Heart right ventricle (tissue), 16 donors: ENCODE measurements around the gene ABLIM1. TPM values are rescaled to one million over a fixed set of nuclear protein-coding genes. Genes with fewer than 3 reads are reported as not detected.

ENCODE experiments used
- ATAC-seq, 8 donors: fragments of 200-7000 bp; cut with Tn5 transposase; one replicate each; pipeline ENCODE4 v1.9.1; 2020; ENCODE audit warnings: mild to moderate bottlenecking in 8 of 8, moderate library complexity in 8 of 8, moderate number of reproducible peaks in 1 of 8
- DNase-seq, 2 donors: peaks; one replicate each; pipeline ENCODE4 v3.0.0-alpha.2; 2020
- H3K27ac ChIP-seq, 10 donors: fragments of 200-600 bp; sonication (generic) in 2 of 10; one replicate each; pipeline versions ENCODE4 v1.5.0 to v1.8.0; 2020 to 2022; ENCODE audit warnings: mild to moderate bottlenecking in 3 of 10
- H3K27me3 ChIP-seq, 7 donors: fragments of 200-600 bp; one replicate each; pipeline ENCODE4 v1.8.0; 2021 to 2022; ENCODE audit warnings: mild to moderate bottlenecking in 2 of 7
- H3K36me3 ChIP-seq, 9 donors: fragments of 200-600 bp; sonication (generic) in 1 of 9; one replicate each; pipeline versions ENCODE4 v1.5.0 to v1.8.0; 2020 to 2022; ENCODE audit warnings: mild to moderate bottlenecking in 2 of 9
- H3K4me1 ChIP-seq, 9 donors: fragments of 200-600 bp; sonication (generic) in 1 of 9; one replicate each; pipeline versions ENCODE4 v1.5.0 to v1.8.0; 2020 to 2022; ENCODE audit warnings: mild to moderate bottlenecking in 4 of 9
- H3K4me3 ChIP-seq, 10 donors: fragments of 200-600 bp; sonication (generic) in 2 of 10; one replicate each; pipeline versions ENCODE4 v1.5.0 to v1.8.0; 2020 to 2022; ENCODE audit warnings: mild to moderate bottlenecking in 7 of 10, moderate library complexity in 2 of 10
- H3K9me3 ChIP-seq, 11 donors: fragments of 200-600 bp in 10 of 11; sonication (generic) in 2 of 11; one replicate each; pipeline versions ENCODE4 v1.5.0 to v1.8.0; 2013 to 2022; ENCODE audit warnings: mild to moderate bottlenecking in 2 of 11, control low read depth in 1 of 11, moderate library complexity in 1 of 11
- CTCF ChIP-seq, 9 donors: fragments of 200-600 bp; sonication (generic) in 2 of 9; IDR thresholded peaks; one replicate each; pipeline versions ENCODE4 v1.5.0 to v1.8.0; 2021 to 2022; ENCODE audit warnings: antibody characterized with exemption in 9 of 9, mild to moderate bottlenecking in 5 of 9, moderate library complexity in 1 of 9
- WGBS, 2 donors: extraction: QIAGEN DNeasy Blood & Tissue Kit; methylation state at CpG; one replicate each; pipeline ENCODE4 v1.1.7; 2013; ENCODE audit warnings: inconsistent platforms in 1 of 2; 5-methylcytosine and 5-hydroxymethylcytosine counted together
- intact Hi-C, 10 donors: fragments of 100-400 bp; cut with DNase I; formaldehyde crosslinking; loops; one replicate each; pipeline versions ENCODE4 v1.11.1 to v1.14.2; 2022
- polyA plus RNA-seq, 2 donors: library from polyadenylated mRNA; stranded (reverse); fragments of 200-250 nt; gene quantifications; one replicate each; pipeline ENCODE4 v1.2.3, GENCODE V29; 2013
- total RNA-seq, 10 donors: library from RNA; stranded (reverse); fragmentation: NEBNext Ultra II Directional in 3 of 10; extraction: Animal tissue kit (Norgen Biotek cat#: 25700) in 3 of 10; gene quantifications; one replicate each; pipeline versions ENCODE4 v1.2.1 to v1.2.4, GENCODE V29; 2021 to 2023
- donor health status: Arrhythmogenic right ventricular cardiomyopathy.
- donor health status: ischemic (EF 13 %, LVEDD 7.1; RV severe dilation, severe dysfunction).
- donor health status: healthy with polysubstance abuse.
- donor health status: DM: no; HTN: yes; CAD: no.
- donor health status: DM: no; HTN: no; CAD: no.
- donor health status: ischemic (EF 25% LVEDD 6.9; RV normal size, moderate dysfunction).
- donor health status: ischemic (EF 25% LVEDD 5.7; RV mildly dilated, moderate dysfunction).
- donor health status: healthy.
- donor health status: DM: yes; HTN: yes; CAD: no.
- donor health status: Ischemic cardiomyopathy.
- donor health status: ischemic (EF 35%, LVEDD 5.7; RV mildly dilated, moderate dysfunction).
- donor health status: nonischemic (EF 11% LVEDD 7.7; RV severe dilation, severe dysfunction).
- donor health status: DM: yes; HTN: yes; CAD: no.
- donor health status: PGD.
- donor health status: ischemic (EF 29% LVEDD 5.4; RV normal size, mild dysfunction).
- donor health status: nonischemic (EF 23%, LVEDD 6.1; RV moderate dilation, normal function).

The ABLIM1 gene
- total and polyA plus RNA-seq, 12 donors = 119 to 816 (median 600) TPM

GRCh38 chr10:114631666-114632417 is 26.2 kb downstream of the ABLIM1 start:
- peak in 1 of 9 donors; percentile 13 for TF ChIP-seq CTCF (IDR thresholded peaks at IDR 0.05)
- Histone ChIP-seq H3K4me1 (peaks cover 8 to 93% (median 62%) of the 10 kb centered on the region in 9 donors), H3K27me3 (peaks cover 0 to 37% (median 0%) of the 10 kb centered on the region in 7 donors), H3K36me3 (peaks cover 0 to 13% (median 0%) of the 10 kb centered on the region in 9 donors), H3K27ac (peak overlapping the region; percentile 81 to 95 (median 86)), H3K9me3 (no peaks in the 10 kb centered on the region), H3K4me3 (peak overlapping the region; percentile 45 to 80 (median 62))
- 1% methylated on average over 53 of the region's 53 CpGs for WGBS, 2 donors
- intact Hi-C loops = loop anchor here in 8 of 10 donors (5.0 to 10.0 kb wide), 7 partner anchors 50 to 157 kb away; no protein-coding TSS in a partner anchor
- ATAC-seq (peak; percentile 58 to 69 (median 61)), DNase-seq (peak; percentile 57 to 58)

GRCh38 chr10:114631090-114631665 is 26.9 kb downstream of the ABLIM1 start:
- WGBS, 2 donors = 25 to 27% methylated on average over 9 of the region's 9 CpGs
- peaks cover 10 to 93% (median 69%) of the 10 kb centered on the region in 9 donors for H3K4me1 ChIP-seq
- TF ChIP-seq CTCF (IDR thresholded peaks at IDR 0.05) = no peak
- H3K36me3 ChIP-seq = peaks cover 0 to 13% (median 0%) of the 10 kb centered on the region in 9 donors
- peak overlapping the region; percentile 81 to 95 (median 86) for H3K27ac ChIP-seq
- ATAC-seq (no peak), DNase-seq (no peak)
- H3K27me3 ChIP-seq = peaks cover 0 to 37% (median 0%) of the 10 kb centered on the region in 7 donors
- intact Hi-C loops = loop anchor here in 8 of 10 donors (5.0 to 10.0 kb wide), 7 partner anchors 51 to 156 kb away; no protein-coding TSS in a partner anchor
- peak overlapping the region; percentile 45 to 80 (median 62) for H3K4me3 ChIP-seq
- no peaks in the 10 kb centered on the region for H3K9me3 ChIP-seq

GRCh38 chr10:114629824-114630730 is 28.0 kb downstream of the ABLIM1 start:
- DNase-seq = no peak
- peak in 6 of 8 donors; percentile 20 to 72 (median 41) for ATAC-seq
- WGBS, 2 donors = 45 to 52% methylated on average over 4 of the region's 4 CpGs
- Histone ChIP-seq H3K4me3 (peak overlapping the region; percentile 0 to 80 (median 62)), H3K27me3 (peaks cover 0 to 37% (median 0%) of the 10 kb centered on the region in 7 donors), H3K9me3 (no peaks in the 10 kb centered on the region), H3K4me1 (peaks cover 10 to 93% (median 64%) of the 10 kb centered on the region in 9 donors), H3K36me3 (peaks cover 0 to 13% (median 0%) of the 10 kb centered on the region in 9 donors), H3K27ac (peak overlapping the region; percentile 81 to 95 (median 86))
- intact Hi-C loops = loop anchor here in 9 of 10 donors (5.0 to 10.0 kb wide), 7 partner anchors 52 to 155 kb away; no protein-coding TSS in a partner anchor
- TF ChIP-seq CTCF (IDR thresholded peaks at IDR 0.05) = no peak
